Measurements from ENCODE around the gene LTK. TPM values are rescaled to one million over a fixed set of nuclear protein-coding genes. Genes with fewer than 3 reads are reported as not detected.

LTK gene
- total and polyA plus RNA-seq, 2 experiments from 2014 or later = 0.14 TPM; not detected in 1

DNA sequence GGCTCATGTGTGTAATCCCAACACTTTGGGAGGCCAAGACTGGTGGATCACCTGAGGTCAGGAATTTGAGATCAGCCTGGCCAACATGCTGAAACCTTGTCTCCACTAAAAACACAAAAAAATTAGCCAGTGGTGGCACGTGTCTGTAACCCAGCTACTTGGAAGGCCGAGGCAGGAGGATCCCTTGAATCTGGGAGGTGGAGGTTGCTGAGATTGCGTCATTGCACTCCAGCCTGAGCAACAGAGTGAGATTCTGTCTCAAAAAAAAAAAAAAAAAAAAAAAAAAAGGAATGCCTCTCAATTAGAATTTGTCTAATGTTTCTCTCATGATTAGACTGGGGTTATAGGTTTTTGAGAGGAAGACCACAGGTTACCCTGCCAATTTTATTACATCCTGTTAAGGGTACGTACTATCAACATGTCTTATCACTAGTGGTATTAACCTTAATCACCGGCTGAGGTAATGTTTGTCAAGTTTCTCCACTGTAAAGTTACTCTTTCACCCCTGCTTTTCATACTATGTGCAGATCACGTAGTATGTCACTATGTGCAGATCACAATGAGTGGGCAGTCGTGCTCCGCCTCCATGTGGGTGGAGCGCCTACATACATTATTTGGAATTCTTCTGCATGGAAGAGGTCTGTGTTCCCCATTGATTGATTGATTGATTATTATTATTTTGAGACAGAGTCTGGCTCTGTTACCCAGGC, 36.6 kb upstream of the LTK start (continued):
- TF ChIP-seq, protein P1, sequence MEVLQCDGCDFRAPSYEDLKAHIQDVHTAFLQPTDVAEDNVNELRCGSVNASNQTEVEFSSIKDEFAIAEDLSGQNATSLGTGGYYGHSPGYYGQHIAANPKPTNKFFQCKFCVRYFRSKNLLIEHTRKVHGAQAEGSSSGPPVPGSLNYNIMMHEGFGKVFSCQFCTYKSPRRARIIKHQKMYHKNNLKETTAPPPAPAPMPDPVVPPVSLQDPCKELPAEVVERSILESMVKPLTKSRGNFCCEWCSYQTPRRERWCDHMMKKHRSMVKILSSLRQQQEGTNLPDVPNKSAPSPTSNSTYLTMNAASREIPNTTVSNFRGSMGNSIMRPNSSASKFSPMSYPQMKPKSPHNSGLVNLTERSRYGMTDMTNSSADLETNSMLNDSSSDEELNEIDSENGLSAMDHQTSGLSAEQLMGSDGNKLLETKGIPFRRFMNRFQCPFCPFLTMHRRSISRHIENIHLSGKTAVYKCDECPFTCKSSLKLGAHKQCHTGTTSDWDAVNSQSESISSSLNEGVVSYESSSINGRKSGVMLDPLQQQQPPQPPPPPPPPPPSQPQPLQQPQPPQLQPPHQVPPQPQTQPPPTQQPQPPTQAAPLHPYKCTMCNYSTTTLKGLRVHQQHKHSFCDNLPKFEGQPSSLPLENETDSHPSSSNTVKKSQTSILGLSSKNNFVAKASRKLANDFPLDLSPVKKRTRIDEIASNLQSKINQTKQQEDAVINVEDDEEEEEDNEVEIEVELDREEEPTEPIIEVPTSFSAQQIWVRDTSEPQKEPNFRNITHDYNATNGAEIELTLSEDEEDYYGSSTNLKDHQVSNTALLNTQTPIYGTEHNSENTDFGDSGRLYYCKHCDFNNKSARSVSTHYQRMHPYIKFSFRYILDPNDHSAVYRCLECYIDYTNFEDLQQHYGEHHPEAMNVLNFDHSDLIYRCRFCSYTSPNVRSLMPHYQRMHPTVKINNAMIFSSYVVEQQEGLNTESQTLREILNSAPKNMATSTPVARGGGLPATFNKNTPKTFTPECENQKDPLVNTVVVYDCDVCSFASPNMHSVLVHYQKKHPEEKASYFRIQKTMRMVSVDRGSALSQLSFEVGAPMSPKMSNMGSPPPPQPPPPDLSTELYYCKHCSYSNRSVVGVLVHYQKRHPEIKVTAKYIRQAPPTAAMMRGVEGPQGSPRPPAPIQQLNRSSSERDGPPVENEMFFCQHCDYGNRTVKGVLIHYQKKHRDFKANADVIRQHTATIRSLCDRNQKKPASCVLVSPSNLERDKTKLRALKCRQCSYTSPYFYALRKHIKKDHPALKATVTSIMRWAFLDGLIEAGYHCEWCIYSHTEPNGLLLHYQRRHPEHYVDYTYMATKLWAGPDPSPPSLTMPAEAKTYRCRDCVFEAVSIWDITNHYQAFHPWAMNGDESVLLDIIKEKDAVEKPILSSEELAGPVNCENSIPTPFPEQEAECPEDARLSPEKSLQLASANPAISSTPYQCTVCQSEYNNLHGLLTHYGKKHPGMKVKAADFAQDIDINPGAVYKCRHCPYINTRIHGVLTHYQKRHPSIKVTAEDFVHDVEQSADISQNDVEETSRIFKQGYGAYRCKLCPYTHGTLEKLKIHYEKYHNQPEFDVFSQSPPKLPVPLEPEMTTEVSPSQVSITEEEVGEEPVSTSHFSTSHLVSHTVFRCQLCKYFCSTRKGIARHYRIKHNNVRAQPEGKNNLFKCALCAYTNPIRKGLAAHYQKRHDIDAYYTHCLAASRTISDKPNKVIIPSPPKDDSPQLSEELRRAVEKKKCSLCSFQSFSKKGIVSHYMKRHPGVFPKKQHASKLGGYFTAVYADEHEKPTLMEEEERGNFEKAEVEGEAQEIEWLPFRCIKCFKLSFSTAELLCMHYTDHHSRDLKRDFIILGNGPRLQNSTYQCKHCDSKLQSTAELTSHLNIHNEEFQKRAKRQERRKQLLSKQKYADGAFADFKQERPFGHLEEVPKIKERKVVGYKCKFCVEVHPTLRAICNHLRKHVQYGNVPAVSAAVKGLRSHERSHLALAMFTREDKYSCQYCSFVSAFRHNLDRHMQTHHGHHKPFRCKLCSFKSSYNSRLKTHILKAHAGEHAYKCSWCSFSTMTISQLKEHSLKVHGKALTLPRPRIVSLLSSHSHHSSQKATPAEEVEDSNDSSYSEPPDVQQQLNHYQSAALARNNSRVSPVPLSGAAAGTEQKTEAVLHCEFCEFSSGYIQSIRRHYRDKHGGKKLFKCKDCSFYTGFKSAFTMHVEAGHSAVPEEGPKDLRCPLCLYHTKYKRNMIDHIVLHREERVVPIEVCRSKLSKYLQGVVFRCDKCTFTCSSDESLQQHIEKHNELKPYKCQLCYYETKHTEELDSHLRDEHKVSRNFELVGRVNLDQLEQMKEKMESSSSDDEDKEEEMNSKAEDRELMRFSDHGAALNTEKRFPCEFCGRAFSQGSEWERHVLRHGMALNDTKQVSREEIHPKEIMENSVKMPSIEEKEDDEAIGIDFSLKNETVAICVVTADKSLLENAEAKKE (CRISPR knock-in tag; IDR thresholded peaks at IDR 0.05) = no peak
- no peak for TF ChIP-seq POLR2AphosphoS5 (IDR thresholded peaks at IDR 0.05; ENCODE audit: low read depth)

DNA sequence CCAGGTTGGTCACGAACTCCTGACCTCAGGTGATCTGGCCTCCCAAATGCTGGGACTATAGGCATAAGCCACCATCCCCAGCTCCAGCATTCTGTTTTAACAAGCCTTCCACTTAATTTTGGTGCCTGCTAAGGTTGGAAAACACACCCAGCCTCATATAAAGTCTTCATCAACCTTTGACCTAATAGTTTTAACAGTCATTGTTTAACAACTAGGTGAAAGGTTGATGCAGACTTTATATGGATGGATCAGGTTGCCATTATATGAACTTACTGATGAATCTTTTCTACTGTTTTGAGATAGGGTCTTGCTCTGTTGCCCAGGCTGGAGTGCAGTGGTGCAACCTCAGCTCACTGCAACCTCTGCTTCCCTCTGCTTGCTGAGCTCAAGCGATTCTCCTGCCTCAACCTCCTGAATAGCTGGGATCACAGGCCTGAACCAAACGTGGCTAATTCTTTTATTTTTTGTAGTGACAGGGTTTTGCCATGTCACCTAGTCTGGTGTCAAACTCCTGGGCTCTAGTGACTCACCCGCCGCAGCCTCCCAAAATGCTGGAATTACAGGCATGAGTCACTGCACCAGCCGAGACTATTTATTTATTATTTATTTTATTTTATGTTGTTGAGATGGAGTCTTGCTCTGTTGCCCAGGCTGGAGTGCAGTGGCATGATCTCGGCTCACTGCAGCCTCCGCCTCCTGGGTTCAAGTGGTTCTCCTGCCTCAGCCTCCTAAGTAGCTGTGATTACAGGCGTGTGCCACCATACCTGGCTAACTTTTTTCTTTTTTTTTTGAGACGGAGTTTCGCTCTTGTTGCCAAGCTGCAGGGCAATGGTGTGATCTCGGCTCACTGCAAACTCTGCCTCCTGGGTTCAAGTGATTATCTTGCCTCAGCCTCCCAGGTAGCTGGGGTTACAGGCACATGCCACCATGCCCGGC, 33.5 kb upstream of the LTK start:
- H3F3A ChIP-seq (replicated peaks; ENCODE audit: low read depth) = no peaks in the 10 kb centered on the region
- H3K36me3 Mint-ChIP-seq (ENCODE audit: low read depth) = no peaks in the 10 kb centered on the region
- H3K4me1 ChIP-seq (ENCODE audit: insufficient read depth) = no peaks in the 10 kb centered on the region
- peaks cover 2% of the 10 kb centered on the region; the same call in 2 of the 3 replicates for H3K4me1 Mint-ChIP-seq
- H3K27me3 ChIP-seq (ENCODE audit: insufficient read depth) = no peaks in the 10 kb centered on the region
- H3K27ac ChIP-seq (ENCODE audit: low read depth) = no peak overlapping the region
- H3K4me3 Mint-ChIP-seq = no peak overlapping the region
- no peak overlapping the region for H3K4me3 ChIP-seq
- no peak for ATAC-seq
- H3K4me2 ChIP-seq = no peak overlapping the region
- no peaks in the 10 kb centered on the region for H4K20me1 ChIP-seq (replicated peaks; ENCODE audit: insufficient read depth)
- peaks cover 7% of the 10 kb centered on the region for H3K27me3 Mint-ChIP-seq (ENCODE audit: insufficient read depth, low read depth, poor library complexity)
- no peaks in the 10 kb centered on the region for H3K9me2 ChIP-seq (ENCODE audit: insufficient read depth)
- H3K79me2 ChIP-seq (replicated peaks; ENCODE audit: insufficient read depth) = peaks cover 15% of the 10 kb centered on the region
- H2AFZ ChIP-seq = 0 out of 2 replicates have a peak overlapping the region, but pooled peaks have one; percentile 23
- H3K9me3 Mint-ChIP-seq = no peaks in the 10 kb centered on the region
- H3K27ac Mint-ChIP-seq = no peak overlapping the region
- no peaks in the 10 kb centered on the region for H3K36me3 ChIP-seq (ENCODE audit: insufficient read depth)
- no peak for DNase-seq (ENCODE audit: low spot score)
- TF ChIP-seq, protein P2, sequence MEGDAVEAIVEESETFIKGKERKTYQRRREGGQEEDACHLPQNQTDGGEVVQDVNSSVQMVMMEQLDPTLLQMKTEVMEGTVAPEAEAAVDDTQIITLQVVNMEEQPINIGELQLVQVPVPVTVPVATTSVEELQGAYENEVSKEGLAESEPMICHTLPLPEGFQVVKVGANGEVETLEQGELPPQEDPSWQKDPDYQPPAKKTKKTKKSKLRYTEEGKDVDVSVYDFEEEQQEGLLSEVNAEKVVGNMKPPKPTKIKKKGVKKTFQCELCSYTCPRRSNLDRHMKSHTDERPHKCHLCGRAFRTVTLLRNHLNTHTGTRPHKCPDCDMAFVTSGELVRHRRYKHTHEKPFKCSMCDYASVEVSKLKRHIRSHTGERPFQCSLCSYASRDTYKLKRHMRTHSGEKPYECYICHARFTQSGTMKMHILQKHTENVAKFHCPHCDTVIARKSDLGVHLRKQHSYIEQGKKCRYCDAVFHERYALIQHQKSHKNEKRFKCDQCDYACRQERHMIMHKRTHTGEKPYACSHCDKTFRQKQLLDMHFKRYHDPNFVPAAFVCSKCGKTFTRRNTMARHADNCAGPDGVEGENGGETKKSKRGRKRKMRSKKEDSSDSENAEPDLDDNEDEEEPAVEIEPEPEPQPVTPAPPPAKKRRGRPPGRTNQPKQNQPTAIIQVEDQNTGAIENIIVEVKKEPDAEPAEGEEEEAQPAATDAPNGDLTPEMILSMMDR (conservative IDR thresholded peaks at IDR 0.05; ENCODE audit: low read depth in 2 of 2) = no peak
- TF ChIP-seq JUNB (IDR thresholded peaks at IDR 0.05; ENCODE audit: unreplicated experiment) (no peak), EZH2 (IDR thresholded peaks at IDR 0.05; ENCODE audit: low read depth, unreplicated experiment) (no peak), CREB1 (CRISPR knock-in tag; IDR thresholded peaks at IDR 0.05; ENCODE audit: low read depth) (no peak), EZH2phosphoT487 (IDR thresholded peaks at IDR 0.05; ENCODE audit: unreplicated experiment) (no peak), STAT1 (IDR thresholded peaks at IDR 0.05; ENCODE audit: unreplicated experiment) (no peak), POLR2AphosphoS5 (IDR thresholded peaks at IDR 0.05; ENCODE audit: low read depth) (no peak)
